HG03460 (cell line): ENCODE measurements around the gene BLVRB.
"Not testable (repeated sequence)": the region's sequence is repeated elsewhere in the genome, so short reads cannot be mapped to it uniquely, and the experiment has no call there.

Experiments
- ATAC-seq: cut with Tn5 transposase; IDR thresholded peaks from one replicate; pipeline ENCODE4 v1.9.1; 2021; ENCODE audit not compliant: unreplicated experiment

The BLVRB gene

DNA sequence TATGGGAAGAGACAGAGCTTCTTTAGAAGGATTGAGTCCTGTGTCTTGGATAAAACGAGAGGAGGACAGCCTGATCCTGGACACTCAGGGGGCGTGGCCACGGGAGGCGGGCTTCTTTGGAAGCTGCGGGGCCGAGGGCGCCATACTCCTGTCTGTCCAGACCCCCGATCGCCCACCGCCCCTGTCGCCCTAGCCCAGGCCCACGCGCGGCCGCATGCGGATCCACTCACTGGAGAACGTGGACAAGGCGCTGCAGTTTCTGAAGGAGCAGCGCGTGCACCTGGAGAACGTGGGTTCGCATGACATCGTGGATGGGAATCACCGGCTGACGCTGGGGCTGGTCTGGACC lies 24.3 kb upstream of the BLVRB start:
- no peak for ATAC-seq

DNA sequence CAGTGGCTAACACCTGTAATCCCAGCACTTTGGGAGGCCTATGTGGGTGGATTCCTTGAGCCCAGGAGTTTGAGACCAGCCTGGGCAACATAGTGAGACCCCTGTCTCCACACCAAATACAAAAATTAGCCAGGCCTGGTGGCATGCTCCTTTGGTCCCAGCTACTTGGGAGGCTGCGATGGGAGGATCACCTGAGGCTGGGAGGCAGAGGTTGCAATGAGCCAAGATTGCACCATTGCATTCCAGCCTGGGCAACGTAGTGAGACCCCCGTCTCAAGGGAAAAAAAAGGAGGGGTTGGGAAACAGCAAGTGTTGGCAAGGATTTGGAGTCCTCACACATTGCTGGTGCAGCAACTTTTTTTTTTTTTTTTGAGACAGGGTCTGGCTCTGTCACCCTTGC lies 20.5 kb upstream of the BLVRB start:
- ATAC-seq, result no peak

DNA sequence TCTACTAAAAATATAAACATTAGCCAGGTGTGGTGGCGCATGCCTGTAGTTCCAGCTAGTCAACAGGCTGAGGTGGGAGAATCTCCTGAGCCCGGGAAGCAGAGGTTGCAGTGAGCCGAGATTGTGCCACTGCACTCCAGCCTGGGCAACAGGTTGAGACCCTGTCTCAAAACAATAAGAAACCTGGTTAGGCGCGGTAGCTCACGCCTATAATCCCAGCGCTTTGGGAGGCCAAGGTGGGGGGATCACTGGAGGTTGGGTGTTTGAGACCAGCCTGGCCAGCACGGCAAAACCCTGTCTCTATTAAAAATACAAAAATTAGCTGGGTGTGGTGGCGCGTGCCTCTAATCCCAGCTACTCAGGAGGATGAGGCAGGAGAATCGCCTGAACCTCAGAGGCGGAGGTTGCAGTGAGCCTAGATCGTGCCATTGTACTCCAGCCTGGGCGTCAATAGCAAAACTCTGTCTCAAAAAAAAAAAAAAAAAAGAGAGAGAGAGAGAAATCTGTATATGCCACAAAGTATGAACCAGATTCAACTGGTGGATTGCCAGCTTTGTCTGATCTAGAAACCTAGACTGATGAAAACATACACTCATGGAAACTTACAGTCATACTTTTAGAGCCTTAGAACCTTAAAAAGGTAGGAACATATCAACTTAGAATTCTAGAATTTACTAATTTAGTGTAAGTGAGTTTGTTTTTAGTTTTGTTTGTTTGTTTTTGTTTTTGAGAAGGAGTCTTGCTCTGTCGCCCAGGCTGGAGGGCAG lies 10.5 kb upstream of the BLVRB start:
- ATAC-seq, result not testable (repeated sequence)

DNA sequence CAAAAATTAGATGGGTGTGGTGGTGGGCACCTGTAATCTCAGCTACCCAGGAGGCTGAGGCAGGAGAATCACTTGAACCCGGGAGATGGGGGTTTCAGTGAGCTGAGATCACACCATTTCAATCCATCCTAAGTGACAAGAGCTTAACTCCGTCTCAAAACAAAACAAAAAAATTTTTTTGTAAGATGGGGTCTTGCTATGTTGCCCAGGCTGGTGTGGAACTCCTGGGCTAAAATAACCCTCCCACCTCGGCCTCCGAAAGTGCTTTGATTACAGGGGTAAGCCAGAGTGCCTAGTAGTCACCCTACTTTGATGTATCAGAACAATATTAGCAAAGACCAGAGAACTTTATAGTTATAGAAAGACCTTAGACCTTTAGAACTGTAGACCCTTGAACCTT lies 9.2 kb upstream of the BLVRB start:
- ATAC-seq, result no peak

DNA sequence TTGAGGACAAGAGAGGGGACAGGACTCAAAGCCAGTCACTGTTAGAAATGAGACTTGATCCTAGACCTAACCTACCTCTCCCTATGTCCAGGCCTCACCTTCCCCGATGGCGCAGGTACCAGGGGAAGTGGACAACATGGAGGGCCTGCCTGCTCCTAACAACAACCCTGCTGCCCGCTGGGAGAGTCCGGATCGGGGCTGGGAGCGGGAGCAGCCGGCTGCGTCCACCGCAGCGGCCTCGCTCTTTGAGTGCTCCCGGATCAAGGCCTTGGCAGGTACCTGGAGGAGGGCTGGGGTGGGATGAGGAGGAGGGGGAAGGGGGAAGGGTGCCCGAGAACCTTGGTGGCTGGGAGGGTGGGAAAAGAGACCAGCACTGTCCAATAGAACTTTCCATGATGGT lies 7.0 kb upstream of the BLVRB start:
- ATAC-seq, result no peak

DNA sequence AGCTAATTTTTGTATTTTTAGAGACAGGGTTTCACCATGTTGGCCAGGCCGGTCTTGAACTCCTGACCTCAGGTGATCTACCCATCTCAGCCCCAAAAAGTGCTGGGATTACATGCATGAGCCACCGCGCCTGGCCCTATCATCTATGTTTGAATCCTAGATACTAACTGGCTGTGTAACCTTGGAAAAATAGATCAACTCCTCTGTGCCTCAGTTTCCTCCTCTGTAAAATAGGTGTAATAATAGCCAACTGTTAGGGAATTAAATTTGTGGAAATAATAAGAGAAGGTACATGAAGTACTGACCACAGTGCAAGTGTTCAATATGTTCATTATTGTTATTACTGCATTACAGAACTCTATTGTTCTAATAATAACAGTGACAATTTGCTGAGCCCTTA lies 5.6 kb upstream of the BLVRB start:
- no peak for ATAC-seq

DNA sequence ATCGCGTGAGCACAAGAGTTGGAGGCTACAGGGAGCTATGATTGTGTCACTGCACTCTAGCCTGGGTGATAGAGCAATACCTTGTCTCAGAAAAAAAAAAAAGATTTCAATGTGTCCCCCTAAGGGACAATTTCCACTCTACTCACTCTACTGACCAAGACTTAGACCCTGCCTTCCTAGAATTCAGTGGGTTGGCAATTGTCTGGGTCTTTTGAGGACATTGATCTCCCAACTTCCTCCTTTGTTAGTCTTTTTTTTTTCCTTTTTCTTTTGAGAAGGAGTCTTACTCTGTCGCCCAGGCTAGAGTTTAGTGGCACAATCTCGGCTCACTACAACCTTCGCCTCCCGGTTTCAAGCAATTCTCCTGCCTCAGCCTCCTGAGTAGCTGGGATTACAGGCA lies 3.5 kb upstream of the BLVRB start:
- no peak for ATAC-seq

DNA sequence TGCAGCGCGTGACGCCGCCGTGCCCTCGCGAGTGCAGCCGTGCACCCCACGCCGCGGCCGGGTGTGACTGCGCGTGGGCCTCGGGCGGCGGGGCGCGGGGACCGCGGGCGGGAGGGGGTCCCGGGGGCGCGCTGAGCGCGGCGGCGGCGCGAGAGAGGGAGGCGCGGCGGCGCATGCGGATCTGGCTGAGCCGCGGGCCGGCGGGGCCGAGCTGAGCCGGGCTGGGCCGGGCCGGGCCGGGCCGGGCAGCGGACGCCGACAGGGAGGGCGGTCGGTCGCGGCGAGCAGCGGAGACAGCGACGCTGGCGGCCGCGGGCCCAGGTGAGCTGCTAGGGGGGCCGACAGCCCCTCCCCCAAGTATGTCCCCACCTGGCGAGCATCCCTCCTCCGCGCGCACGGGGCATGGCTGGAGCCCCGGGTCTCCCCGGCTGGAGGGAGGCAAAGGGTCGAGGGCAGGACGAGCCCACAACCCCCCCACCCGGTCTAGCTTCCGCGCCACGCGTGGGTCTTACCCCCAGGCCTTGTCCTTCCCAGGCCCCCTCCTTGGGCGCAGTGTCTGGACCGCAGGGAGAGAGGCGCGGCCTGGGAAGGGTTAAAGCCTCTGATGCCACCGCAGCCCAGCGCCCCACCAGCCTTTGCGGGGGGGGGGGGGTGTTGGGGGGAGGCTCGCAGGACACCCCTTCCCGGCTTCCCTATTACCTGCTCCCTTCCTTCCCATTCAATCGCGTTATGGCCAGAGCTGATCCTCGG lies 1.6 kb upstream of the BLVRB start, which contains the start of gene SPTBN4:
Gene SPTBN4 (plus strand): TSS at position 17 of the 750 bp plus-strand sequence. CDS start 5,621 bp downstream, outside the sequence.
- no peak for ATAC-seq

DNA sequence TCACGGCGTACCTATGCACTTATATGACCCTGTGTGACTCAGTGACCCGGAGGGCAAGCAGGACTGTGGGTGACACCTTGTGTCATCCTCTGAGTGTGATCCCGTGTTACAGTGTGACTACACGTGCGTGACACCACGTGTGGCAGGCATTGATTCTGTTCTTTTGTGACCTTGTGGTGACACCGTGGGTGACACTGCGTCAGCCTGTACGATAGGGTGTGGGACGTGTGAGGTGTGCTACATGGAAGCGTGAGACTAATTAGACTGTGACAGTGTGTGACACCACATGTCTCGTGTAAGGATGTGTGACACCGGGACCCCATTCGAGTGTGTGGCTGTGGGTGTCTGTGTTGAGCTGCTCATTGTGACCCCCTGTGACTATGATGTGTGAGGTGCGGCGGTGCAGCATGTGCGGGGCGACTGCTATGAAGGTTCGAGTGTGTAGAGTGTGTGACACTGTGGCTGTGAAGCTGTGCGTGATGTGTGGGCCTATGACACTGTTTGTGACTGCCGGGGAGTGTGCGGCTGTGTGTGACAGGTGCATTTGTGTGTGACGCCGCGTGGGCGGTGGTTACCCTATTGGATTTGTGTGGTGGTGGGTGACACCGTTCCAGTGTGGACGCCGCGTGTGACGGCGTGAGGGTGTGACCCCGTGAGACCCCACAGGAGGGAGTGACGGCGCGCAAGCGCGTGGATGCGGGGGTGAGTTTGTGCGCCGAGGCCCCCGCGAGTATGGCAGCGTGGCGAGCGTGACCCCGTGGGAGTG lies 857 bp upstream of the BLVRB start:
- ATAC-seq, result peak; percentile 29

DNA sequence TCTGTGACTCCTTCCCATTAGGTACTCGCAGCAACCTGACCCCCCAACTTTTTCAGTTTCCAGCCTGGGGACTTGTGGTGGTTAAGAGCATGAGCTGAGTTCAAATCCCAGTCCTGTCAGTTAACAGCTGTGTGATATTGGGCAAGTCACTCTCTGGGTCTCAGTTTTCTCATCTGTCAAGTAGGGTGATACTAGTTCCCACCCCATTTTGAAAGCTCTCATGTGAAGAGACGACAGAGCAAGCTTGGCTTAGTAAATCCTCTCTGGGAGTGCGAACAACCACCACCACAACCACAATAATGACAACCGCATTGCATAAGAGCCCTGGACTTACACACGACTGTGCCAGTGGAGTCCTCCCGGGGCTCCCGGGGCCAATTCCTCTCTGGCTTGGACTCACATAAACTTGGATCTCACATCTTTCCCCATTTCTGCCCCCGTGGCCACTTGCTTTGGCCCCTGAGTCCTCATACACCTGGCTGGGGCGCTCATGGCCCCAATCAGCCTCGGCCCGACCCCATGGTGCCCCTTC lies 454 bp downstream of the BLVRB start:
- no peak for ATAC-seq

DNA sequence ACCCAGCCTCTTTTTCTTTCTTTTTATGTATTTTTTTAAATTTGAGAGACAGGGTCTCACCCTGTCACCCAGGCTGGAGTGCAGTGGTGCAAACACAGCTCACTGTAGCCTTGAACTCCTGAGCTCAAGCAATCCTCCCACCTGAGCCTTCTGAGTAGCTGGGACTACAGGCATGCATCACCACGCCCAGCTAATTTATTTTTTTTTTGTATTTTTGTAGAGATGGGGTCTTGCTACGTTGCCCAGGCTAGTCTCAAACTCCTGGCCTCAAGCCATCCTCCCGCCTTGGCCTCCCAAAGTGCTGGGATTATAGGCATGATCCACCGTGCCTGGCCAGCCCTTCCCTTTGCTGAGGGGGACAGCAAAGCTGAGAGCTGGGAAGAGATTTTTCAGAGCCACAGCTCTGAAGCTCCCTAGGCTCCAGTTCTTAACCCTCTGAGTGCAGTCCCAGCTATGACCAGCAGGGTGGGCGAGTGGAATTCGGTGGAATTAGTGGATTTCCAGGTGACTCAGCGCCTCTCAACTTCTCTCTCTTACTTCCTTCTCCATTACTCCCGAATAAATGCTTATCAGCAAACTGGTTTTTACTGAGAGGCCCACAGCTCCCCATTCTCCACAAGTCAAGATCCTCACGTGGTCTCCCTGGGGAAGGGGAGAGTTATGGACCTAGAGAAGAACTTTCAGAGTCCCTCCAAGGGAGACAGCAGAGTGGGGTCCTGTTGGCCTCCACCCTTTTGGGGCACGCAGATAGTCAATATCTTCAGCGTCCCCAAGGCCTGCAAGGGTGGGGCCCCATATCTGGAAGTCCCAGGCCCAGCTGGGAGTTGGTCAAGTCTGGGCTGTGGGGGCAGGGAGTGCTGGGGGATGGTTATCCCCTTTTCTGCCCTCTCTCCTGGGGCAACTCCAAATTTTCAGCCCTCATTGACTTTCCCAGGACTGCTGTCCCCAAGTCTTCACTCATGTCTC lies 1.2 kb downstream of the BLVRB start:
- ATAC-seq, result no peak

DNA sequence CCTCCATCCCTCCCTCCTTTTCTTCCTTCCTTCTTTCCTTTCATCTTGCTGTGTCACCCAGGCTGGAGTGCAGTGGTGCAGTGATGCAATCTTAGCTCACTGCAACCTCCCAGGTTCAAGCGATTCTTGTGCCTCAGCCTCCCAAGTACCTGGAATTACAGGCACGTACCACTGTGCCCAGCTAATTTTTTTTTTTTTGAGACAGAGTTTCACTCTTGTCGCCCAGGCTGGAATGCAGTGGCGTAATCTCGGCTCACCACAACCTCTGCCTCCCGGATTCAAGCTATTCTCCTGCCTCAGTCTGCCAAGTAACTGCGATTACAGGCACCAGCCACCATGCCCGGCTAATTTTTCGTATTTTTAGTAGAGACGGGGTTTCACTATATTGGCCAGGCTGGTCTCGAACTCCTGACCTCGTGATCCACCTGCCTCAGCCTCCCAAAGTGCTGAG lies 1.9 kb downstream of the BLVRB start:
- ATAC-seq, result not testable (repeated sequence)

DNA sequence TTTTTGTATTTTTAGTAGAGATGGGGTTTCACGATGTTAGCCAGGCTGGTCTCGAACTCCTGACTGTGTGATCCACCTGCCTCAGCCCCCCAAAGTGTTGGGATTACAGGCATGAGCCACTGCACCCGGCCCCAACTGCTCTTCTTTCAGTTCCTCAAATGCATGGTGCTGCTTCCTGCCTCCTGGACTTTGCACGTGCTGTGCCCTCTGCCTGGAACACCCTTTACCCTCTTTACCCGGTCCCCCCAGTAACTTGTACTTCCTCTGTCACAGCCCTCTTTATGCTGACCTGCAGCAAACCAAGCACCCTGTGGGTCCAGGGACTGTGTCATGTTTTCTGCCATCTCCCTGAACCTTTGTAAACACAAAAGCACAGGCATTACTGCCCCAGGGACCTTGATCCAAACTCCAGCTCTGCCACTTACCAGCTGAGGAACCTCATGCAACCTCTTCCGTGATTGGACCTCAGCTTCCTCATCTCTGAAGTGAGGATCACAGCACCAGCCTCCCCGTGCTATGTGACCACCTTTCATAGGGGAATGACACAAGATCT lies 3.8 kb downstream of the BLVRB start:
- no peak for ATAC-seq

DNA sequence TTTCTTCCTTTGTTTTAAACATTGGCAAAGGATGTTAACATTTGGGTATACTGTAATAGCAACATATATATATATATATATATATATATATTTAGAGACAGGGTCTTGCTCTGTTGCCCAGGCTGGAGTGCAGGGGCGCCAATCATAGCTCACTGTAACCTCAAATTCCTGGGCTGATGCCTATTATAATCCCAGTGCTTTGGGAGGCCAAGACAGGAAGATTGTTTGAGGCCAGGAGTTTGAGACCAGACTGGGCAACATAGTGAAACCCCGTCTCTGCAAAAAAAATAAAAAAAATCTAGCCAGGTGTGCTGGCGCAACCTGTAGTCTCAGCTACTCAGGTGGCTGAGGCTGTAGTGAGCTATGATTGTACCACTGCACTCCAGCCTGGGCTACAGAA lies 5.4 kb downstream of the BLVRB start:
- no peak for ATAC-seq

DNA sequence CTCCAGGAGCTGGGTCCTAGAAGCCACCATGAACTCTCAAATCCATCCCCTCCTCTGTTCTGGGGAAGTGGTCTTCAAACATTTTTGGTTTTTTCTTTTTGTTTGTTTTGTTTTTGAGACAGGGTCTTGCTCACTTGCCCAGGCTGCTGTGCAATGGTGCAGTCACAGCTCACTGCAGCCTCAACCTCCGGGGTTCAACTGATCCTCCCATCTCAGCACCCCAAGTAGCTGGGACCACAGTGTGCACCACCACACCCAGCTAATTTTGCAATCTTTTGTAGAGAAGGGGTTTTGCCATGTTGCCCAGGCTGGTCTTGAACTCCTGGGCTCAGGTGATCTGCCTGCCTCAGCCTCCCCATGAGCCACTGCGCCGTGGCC lies 7.0 kb downstream of the BLVRB start:
- no peak for ATAC-seq

DNA sequence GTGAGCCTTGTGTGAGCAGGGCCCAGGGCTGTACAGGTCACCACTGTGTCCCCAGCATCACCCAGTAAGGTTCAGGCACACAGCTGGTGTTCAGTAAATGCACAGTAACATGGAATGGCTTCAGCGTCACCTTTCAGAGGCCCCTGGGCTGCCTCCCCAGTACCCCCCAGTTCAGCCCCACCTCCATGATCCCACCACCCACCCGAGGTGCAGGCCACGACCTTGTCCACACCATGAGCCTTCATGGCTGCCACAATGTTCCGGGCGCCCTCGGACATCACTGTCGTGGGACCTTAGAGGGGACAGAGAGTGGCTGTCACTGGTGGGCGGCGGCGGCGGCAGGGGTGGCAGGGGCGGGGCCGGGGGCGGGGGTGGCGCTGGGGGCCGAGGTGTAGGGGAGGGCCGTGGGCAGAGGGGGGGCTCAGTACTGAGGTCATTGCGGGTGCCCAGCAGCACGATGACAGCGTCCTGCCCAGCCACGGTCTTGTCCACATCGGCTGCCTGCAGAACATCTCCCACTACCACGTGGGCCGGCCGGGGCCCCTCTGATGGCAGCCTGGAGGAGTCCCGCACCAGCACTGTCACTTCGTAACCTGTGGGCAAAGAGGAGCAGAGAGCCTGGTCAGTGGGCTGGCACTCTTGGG lies 7.5 kb downstream of the BLVRB start:
- no peak for ATAC-seq

DNA sequence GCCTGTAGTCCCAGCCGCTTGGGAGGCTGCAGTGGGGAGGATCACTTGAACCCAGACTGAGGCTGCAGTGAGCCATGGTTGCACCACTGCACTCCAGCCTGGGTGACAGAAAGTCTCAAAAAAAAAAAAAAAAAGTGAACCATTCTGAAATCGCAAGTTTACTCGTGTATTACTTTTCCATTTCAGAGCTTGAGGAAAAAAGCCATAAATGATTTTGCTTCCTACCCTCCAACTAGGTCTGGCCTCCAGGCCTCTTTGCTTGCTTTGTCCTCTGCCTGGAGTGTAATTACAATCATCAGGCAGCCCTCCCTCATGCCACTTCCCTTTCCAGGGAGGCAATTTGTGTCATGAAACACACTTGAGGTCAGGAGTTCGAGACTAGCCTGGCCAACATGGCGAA lies 8.5 kb downstream of the BLVRB start:
- ATAC-seq, result no peak

DNA sequence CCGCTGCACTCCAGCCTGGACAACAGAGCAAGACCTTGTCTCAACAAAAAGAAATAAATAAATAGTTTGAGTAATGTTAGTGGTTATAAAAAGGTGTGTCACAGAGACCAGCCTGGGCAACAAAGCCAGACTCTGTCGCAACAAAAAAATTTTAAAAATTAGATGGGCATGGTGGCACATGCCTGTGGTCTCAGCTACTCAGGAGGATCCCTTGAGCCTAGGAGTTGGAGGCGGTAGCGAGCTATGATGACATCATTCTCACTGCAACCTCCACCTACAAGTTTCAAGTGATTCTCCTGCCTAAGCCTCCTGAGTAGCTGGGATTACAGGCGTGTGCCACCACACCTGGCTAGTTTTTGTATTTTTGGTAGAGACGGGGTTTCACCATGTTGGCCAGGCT lies 11.6 kb downstream of the BLVRB start:
- not testable (repeated sequence) for ATAC-seq

DNA sequence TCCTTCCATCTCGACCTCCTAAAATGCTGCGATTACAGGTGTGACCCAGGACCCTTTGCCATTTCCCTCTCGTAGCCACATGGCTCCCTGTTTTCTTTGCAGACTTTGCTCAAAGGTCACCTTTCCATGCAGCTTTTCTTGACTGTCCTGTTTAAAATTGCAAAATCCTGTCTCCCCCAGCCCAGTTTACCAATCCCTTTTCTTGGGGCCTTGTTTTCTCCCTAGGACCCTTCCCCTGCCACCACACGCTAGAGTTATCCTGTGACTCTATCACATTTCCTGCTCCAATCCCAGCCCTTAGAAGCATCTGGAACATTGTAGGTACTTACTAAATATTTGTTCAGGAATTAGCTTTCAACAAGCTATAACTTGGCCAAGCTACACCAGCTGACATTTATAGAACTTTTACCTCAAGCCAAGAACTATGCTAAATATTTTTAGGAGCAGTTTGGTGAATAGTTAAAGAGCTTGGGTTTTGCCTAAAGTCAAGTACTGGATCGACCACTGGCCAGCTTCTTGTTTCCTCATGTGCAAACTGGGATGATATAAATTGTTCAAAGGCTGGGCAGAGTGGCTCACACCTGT lies 12.3 kb downstream of the BLVRB start:
- ATAC-seq, result no peak
